Naive thymus-derived CD4-positive, alpha-beta T cell (primary cell): Measurements from ENCODE around the gene SLC49A3. TPM values are rescaled to one million over a fixed set of nuclear protein-coding genes. Genes with fewer than 3 reads are reported as not detected.
"Not testable (repeated sequence)": the region's sequence is repeated elsewhere in the genome, so short reads cannot be mapped to it uniquely, and the experiment has no call there.

Experiments
- ATAC-seq: fragments of 150-1000 bp; cut with Tn5 transposase; 2 replicates; pipeline ENCODE4 v1.10.0; 2021; ENCODE audit warnings: mild to moderate bottlenecking, moderate library complexity
- CTCF ChIA-PET: fragments of 350-600 bp; sonication (Branson Sonifier 250); formaldehyde crosslinking; loops from one replicate; lab custom pipeline; 2021; ENCODE audit warnings: antibody characterized with exemption; lab: Charles Lee
- POLR2A ChIA-PET: fragments of 350-600 bp; sonication (Branson Sonifier 250); formaldehyde crosslinking; loops from one replicate; lab custom pipeline; 2021; ENCODE audit warnings: antibody characterized with exemption, inconsistent platforms; lab: Charles Lee
- DNase-seq, 9 donors: peaks; one replicate each; pipeline versions ENCODE4 v3.0.0 to v3.0.0-alpha.2; 2020 to 2022; ENCODE audit warnings: mixed read lengths in 1 of 9
- H3K27ac ChIP-seq: one replicate; pipeline ENCODE4 v1.7.0; 2013; ENCODE audit warnings: mild to moderate bottlenecking, low read depth, low read length, moderate library complexity
- H3K27me3 ChIP-seq, 2 donors: one replicate each; pipeline ENCODE4 v1.7.0; 2013; ENCODE audit warnings: low read length in 2 of 2, mild to moderate bottlenecking in 2 of 2, moderate library complexity in 2 of 2; ENCODE audit not compliant: control insufficient read depth in 2 of 2, insufficient read depth in 2 of 2
- H3K36me3 ChIP-seq, 3 experiments: 1 replicate in 2 of 3; 2 replicates in 1 of 3; pipeline ENCODE4 v1.7.0; 2013; ENCODE audit warnings: low read length in 3 of 3, mild to moderate bottlenecking in 3 of 3, moderate library complexity in 1 of 3; ENCODE audit not compliant: insufficient read depth in 3 of 3, control insufficient read depth in 2 of 3
- H3K4me1 ChIP-seq, 2 donors: one replicate each; pipeline ENCODE4 v1.7.0; 2013; ENCODE audit warnings: low read length in 2 of 2, mild to moderate bottlenecking in 2 of 2, moderate library complexity in 1 of 2; ENCODE audit not compliant: control insufficient read depth in 2 of 2, insufficient read depth in 2 of 2
- H3K4me3 ChIP-seq: 2 replicates; pipeline ENCODE4 v1.7.0; 2013; ENCODE audit warnings: mild to moderate bottlenecking, low read length
- H3K9me3 ChIP-seq, 3 experiments: 1 replicate in 2 of 3; 2 replicates in 1 of 3; pipeline ENCODE4 v1.7.0; 2013; ENCODE audit warnings: low read length in 3 of 3; ENCODE audit not compliant: control insufficient read depth in 2 of 3
- H3K27ac Mint-ChIP-seq, 9 donors: one replicate each; pipeline ENCODE4 v1.8.0; 2020 to 2022; ENCODE audit warnings: mixed read lengths in 9 of 9, mild to moderate bottlenecking in 8 of 9, moderate library complexity in 5 of 9, inconsistent platforms in 2 of 9
- H3K27me3 Mint-ChIP-seq, 5 donors: one replicate each; pipeline ENCODE4 v1.8.0; 2021 to 2022; ENCODE audit warnings: mixed read lengths in 5 of 5, mild to moderate bottlenecking in 1 of 5
- H3K36me3 Mint-ChIP-seq, 5 donors: one replicate each; pipeline ENCODE4 v1.8.0; 2020 to 2022; ENCODE audit warnings: mixed read lengths in 5 of 5, mild to moderate bottlenecking in 3 of 5, inconsistent platforms in 1 of 5
- H3K4me1 Mint-ChIP-seq, 7 donors: one replicate each; pipeline ENCODE4 v1.8.0; 2020 to 2022; ENCODE audit warnings: mixed read lengths in 7 of 7, mild to moderate bottlenecking in 3 of 7, inconsistent platforms in 1 of 7
- H3K4me3 Mint-ChIP-seq, 10 donors: one replicate each; pipeline ENCODE4 v1.8.0; 2020 to 2022; ENCODE audit warnings: mild to moderate bottlenecking in 10 of 10, mixed read lengths in 10 of 10, moderate library complexity in 6 of 10, inconsistent platforms in 2 of 10
- H3K9me3 Mint-ChIP-seq, 11 donors: one replicate each; pipeline ENCODE4 v1.8.0; 2020 to 2022; ENCODE audit warnings: mixed read lengths in 11 of 11, mild to moderate bottlenecking in 4 of 11, inconsistent platforms in 1 of 11, moderate library complexity in 1 of 11
- intact Hi-C, 2 donors: fragments of 100-400 bp; cut with micrococcal nuclease; formaldehyde crosslinking; loops; one replicate each; pipeline ENCODE4 v1.15.1; 2023
- polyA plus RNA-seq, 2 donors: library from polyadenylated mRNA; unstranded; fragments of 300-500 nt; fragmentation: Illumina TruSeq; gene quantifications; one replicate each; pipeline ENCODE4 v1.2.3, GENCODE V29; 2021
- total RNA-seq, 6 experiments: library from RNA in 5 of 6; stranded (reverse) in 5 of 6; gene quantifications; 1 replicate in 5 of 6; 2 replicates in 1 of 6; pipeline ENCODE4 v1.2.3 and lab custom pipeline; 2021 to 2026

SLC49A3 gene
- total RNA-seq (1 to 10 TPM in 2 of 5 experiments, under 1 TPM in 3; 0.80 to 9.4 (median 0.92) TPM), polyA plus RNA-seq (not detected), total RNA-seq (lab: John Stamatoyannopoulos, UW) (1.9 reads per million, percentile 8 among the genes with 10 or more reads in this experiment)

DNA sequence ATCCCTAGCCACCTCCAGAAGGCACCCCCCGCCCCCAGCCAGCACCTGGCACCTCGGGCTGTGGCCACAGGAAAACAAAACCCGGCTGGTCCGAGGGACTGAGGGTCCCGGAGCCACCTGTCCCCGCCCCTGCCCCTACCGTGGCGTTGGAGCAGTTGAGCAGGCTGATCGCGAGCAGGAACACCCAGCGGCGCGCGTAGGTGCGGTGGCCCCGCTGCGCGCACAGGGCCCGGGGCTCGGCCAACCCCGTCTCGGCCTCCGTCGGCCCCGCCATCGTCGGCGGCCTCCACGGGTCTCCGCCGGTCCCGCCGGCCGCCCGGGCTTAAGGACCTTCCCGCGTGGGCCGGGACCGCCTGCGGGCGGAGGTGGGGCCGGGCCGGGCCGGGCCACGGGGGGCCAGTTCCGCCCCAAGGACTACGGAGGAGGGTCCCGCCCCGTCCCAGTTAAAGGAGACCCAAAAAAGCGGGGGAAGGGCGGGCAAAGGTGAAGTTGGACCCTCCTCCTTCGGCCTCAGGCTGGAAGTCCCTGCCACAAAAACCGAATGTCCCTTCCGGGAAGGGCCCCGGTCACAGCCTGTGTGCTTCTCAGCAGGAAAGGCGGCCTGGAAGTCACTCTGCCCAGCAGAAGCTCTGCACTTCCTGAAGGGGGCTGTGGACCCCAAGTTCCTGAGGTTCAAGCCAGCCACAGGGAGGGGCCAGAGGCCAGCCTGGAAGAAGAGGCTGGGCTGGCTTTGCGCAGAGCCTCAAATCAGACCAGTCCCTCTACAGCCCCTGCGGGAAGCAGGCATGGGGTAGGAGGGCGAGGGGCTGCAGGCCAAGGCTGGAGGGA, at the start of gene SLC49A3:
Gene SLC49A3 (minus strand): TSS at position 298 of the 828 bp plus-strand sequence. CDS start 24 bp downstream, at position 274.
- ChIA-PET CTCF (no interaction called here), POLR2A (no interaction called here)
- H3K27me3 ChIP-seq = no peaks in the 10 kb centered on the region
- H3K4me3 ChIP-seq = no peak within 1 kb of the TSS
- Mint-ChIP-seq H3K36me3 (no peaks in the 10 kb centered on the region), H3K27ac (no peak within 1 kb of the TSS), H3K27me3 (peaks cover 4 to 23% (median 12%) of the 10 kb centered on the region in 5 donors), H3K4me1 (peaks cover 0 to 9% (median 0%) of the 10 kb centered on the region in 7 donors), H3K9me3 (peaks cover 0 to 3% (median 0%) of the 10 kb centered on the region in 11 donors), H3K4me3 (peak within 1 kb of the TSS in 3 of 10 donors; percentile 14 to 58 (median 17))
- no peaks in the 10 kb centered on the region for H3K36me3 ChIP-seq
- no peaks in the 10 kb centered on the region for H3K4me1 ChIP-seq
- ATAC-seq (peak; percentile 17), DNase-seq (no peak)
- H3K9me3 ChIP-seq = no peaks in the 10 kb centered on the region
- no peak within 1 kb of the TSS for H3K27ac ChIP-seq
- intact Hi-C loops = no loop called here

DNA sequence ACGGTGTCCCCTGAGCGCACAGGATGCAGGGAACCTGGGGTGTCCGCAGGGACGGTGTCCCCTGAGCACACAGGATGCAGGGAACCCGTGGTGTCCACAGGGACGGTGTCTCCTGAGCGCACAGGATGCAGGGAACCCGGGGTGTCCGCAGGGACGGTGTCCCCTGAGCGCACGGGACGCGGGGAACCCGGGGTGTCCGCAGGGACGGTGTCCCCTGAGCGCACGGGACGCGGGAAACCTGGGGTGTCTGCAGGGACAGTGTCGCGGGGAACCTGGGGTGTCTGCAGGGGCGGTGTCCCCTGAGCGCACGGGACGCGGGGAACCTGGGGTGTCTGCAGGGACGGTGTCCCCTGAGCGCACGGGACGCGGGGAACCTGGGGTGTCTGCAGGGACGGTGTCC, 47.6 kb upstream of the SLC49A3 start:
- intact Hi-C loops, H3K27me3 Mint-ChIP-seq, H3K27ac ChIP-seq, H3K4me3 ChIP-seq, H3K27ac Mint-ChIP-seq, H3K4me1 Mint-ChIP-seq, H3K4me1 ChIP-seq, ATAC-seq, H3K27me3 ChIP-seq, POLR2A ChIA-PET, H3K4me3 Mint-ChIP-seq, H3K9me3 ChIP-seq, DNase-seq, CTCF ChIA-PET, H3K9me3 Mint-ChIP-seq: not testable (repeated sequence)
- H3K36me3 ChIP-seq = peaks cover 0 to 63% (median 8%) of the 10 kb centered on the region in 3 experiments
- peaks cover 4 to 29% (median 6%) of the 10 kb centered on the region in 5 donors for H3K36me3 Mint-ChIP-seq

DNA sequence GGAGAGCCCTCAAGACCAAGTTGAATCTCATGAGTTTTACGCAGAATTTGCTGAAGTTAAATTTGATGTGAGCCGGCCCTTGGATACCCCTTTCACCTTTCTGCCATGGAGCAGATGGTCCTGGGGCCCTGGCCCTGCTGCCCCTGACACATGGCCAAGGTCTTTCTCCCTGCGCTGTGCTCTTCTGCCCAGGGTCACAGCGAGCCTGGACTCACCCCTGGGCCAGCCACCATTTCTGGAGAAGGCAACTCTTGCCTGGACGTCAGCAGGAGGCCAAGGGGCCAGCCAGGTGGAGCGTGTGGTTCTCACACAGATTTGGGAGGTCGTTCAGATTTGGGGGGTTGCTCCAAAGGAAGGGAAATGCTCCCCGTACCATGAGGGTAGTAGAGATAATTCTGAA, 46.6 kb upstream of the SLC49A3 start:
- H3K27me3 Mint-ChIP-seq = no peaks in the 10 kb centered on the region
- Histone ChIP-seq H3K9me3 (no peaks in the 10 kb centered on the region), H3K27ac (no peak overlapping the region), H3K27me3 (no peaks in the 10 kb centered on the region), H3K4me3 (no peak overlapping the region), H3K36me3 (peaks cover 0 to 71% (median 8%) of the 10 kb centered on the region in 3 experiments), H3K4me1 (no peaks in the 10 kb centered on the region)
- intact Hi-C loops = no loop called here
- no peak overlapping the region for H3K27ac Mint-ChIP-seq
- DNase-seq (no peak), ATAC-seq (no peak)
- no peak overlapping the region for H3K4me3 Mint-ChIP-seq
- CTCF ChIA-PET = no interaction called here
- POLR2A ChIA-PET = no interaction called here
- H3K9me3 Mint-ChIP-seq = no peaks in the 10 kb centered on the region
- H3K36me3 Mint-ChIP-seq = peaks cover 4 to 32% (median 7%) of the 10 kb centered on the region in 5 donors
- peaks cover 0 to 2% (median 0%) of the 10 kb centered on the region in 7 donors for H3K4me1 Mint-ChIP-seq

DNA sequence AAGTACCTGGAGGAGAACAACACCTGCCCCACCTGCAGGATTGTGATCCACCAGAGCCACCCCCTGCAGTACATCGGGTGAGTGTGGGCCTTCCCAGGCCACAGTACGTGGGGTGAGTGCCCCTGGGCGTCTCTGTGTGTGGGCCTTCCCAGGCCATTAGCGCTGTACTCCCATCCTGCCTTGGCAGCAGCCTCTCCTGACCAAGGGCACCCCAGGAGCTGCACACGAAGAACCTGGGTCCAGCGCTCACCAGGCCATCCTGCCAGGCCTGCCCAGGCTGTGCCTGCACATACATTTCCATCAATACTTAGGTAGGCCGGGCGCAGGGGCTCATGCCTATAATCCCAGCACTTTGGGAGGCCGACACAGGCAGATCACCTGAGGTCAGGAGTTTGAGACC, 46.0 kb upstream of the SLC49A3 start:
- Mint-ChIP-seq H3K27me3 (no peaks in the 10 kb centered on the region), H3K27ac (no peak overlapping the region), H3K9me3 (no peaks in the 10 kb centered on the region), H3K4me3 (no peak overlapping the region), H3K36me3 (peaks cover 4 to 35% (median 8%) of the 10 kb centered on the region in 5 donors), H3K4me1 (peaks cover 0 to 2% (median 0%) of the 10 kb centered on the region in 7 donors)
- Histone ChIP-seq H3K4me1 (no peaks in the 10 kb centered on the region), H3K4me3 (no peak overlapping the region), H3K27me3 (no peaks in the 10 kb centered on the region), H3K9me3 (no peaks in the 10 kb centered on the region), H3K36me3 (peaks cover 0 to 75% (median 8%) of the 10 kb centered on the region in 3 experiments), H3K27ac (no peak overlapping the region)
- ChIA-PET CTCF (no interaction called here), POLR2A (no interaction called here)
- ATAC-seq (no peak), DNase-seq (no peak)
- intact Hi-C loops = no loop called here

DNA sequence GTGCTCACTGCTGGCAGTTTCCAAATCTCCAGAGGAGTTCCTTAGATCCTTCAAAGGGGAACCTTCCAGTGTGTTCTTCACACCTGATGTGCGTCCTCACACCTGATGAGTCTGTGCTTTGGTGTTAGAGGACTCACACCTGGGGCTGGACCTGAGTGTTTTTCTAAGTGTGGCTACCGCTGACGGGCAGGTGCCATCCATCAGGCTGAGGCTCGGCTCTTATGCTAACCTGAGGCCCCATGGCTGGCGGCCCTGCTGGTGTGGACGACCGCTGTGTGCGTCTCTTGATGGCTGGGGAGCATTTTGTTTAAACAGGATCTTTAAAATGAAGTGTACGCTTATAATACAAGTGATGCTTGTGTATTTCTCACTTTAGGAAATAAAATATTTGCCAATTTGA, 45.1 kb upstream of the SLC49A3 start:
- CTCF ChIA-PET = interaction anchor here (0.7 kb wide), 1 partner anchor 9 kb away, joined by 3 read pairs; no protein-coding TSS in a partner anchor
- H3K36me3 ChIP-seq = peaks cover 0 to 66% (median 8%) of the 10 kb centered on the region in 3 experiments

GRCh38 chr4:733631-733980, 44.7 kb upstream of the SLC49A3 start:
- no peak for DNase-seq
- H3K36me3 Mint-ChIP-seq = peaks cover 4 to 39% (median 8%) of the 10 kb centered on the region in 5 donors
- peaks cover 0 to 65% (median 8%) of the 10 kb centered on the region in 3 experiments for H3K36me3 ChIP-seq
- H3K4me3 ChIP-seq = no peak overlapping the region
- H3K27me3 Mint-ChIP-seq = no peaks in the 10 kb centered on the region
- H3K27ac ChIP-seq = no peak overlapping the region
- H3K9me3 ChIP-seq = no peaks in the 10 kb centered on the region
- H3K4me1 ChIP-seq = no peaks in the 10 kb centered on the region
- no peaks in the 10 kb centered on the region for H3K27me3 ChIP-seq
- peaks cover 0 to 3% (median 0%) of the 10 kb centered on the region in 7 donors for H3K4me1 Mint-ChIP-seq
- H3K4me3 Mint-ChIP-seq = no peak overlapping the region
- ChIA-PET CTCF (interaction anchor here (0.7 kb wide), 1 partner anchor 9 kb away, joined by 3 read pairs; no protein-coding TSS in a partner anchor), POLR2A (no interaction called here)
- H3K9me3 Mint-ChIP-seq = no peaks in the 10 kb centered on the region
- H3K27ac Mint-ChIP-seq = no peak overlapping the region
- intact Hi-C loops = no loop called here
- no peak for ATAC-seq

More for the DNA sequence above, 45.1 kb upstream of the SLC49A3 start:
- Histone ChIP-seq H3K27me3 (no peaks in the 10 kb centered on the region), H3K4me1 (no peaks in the 10 kb centered on the region), H3K9me3 (no peaks in the 10 kb centered on the region), H3K4me3 (no peak overlapping the region), H3K27ac (no peak overlapping the region)
- intact Hi-C loops = no loop called here
- H3K27ac Mint-ChIP-seq = no peak overlapping the region
- peaks cover 4 to 39% (median 8%) of the 10 kb centered on the region in 5 donors for H3K36me3 Mint-ChIP-seq
- no peaks in the 10 kb centered on the region for H3K27me3 Mint-ChIP-seq
- H3K4me3 Mint-ChIP-seq = no peak overlapping the region
- no peaks in the 10 kb centered on the region for H3K9me3 Mint-ChIP-seq
- DNase-seq = no peak
- peaks cover 0 to 3% (median 0%) of the 10 kb centered on the region in 7 donors for H3K4me1 Mint-ChIP-seq
- ATAC-seq = no peak
- POLR2A ChIA-PET = no interaction called here
